Measurements from ENCODE around the gene CLPX.

The CLPX gene

GRCh38 chr15:65222891-65223290, 37.7 kb upstream of the CLPX start:
- TF ChIP-seq CTCF (conservative IDR thresholded peaks at IDR 0.05; ENCODE audit: low read depth, low read length) = no peak
- no peak for DNase-seq (ENCODE audit: low read depth)

GRCh38 chr15:65221697-65222096, 36.6 kb upstream of the CLPX start:
- H3K4me3 ChIP-seq (ENCODE audit: low read length) = no peak overlapping the region
- no peak for TF ChIP-seq CTCF (conservative IDR thresholded peaks at IDR 0.05; ENCODE audit: low read depth, low read length)
- no peak for DNase-seq (ENCODE audit: low read depth)

More at GRCh38 chr15:65222891-65223290, 37.7 kb upstream of the CLPX start:
- H3K4me3 ChIP-seq (ENCODE audit: low read length) = no peak overlapping the region

GRCh38 chr15:65219137-65219536, 34.0 kb upstream of the CLPX start:
- no peak for DNase-seq (ENCODE audit: low read depth)
- no peak overlapping the region for H3K4me3 ChIP-seq (ENCODE audit: low read length)
- no peak for TF ChIP-seq CTCF (conservative IDR thresholded peaks at IDR 0.05; ENCODE audit: low read depth, low read length)

GRCh38 chr15:65217526-65218482, 32.7 kb upstream of the CLPX start:
- no peak for DNase-seq (ENCODE audit: low read depth)
- H3K4me3 ChIP-seq (ENCODE audit: low read length) = no peak overlapping the region
- TF ChIP-seq CTCF (conservative IDR thresholded peaks at IDR 0.05; ENCODE audit: low read depth, low read length) = no peak

- no peak for DNase-seq (ENCODE audit: low read depth)
- H3K4me3 ChIP-seq (ENCODE audit: low read length) = no peak overlapping the region
- TF ChIP-seq CTCF (conservative IDR thresholded peaks at IDR 0.05; ENCODE audit: low read depth, low read length) = no peak
Observed at GRCh38 chr15:65215496-65215895, 30.4 kb upstream of the CLPX start.

GRCh38 chr15:65214010-65214409, 28.9 kb upstream of the CLPX start:
- no peak for TF ChIP-seq CTCF (conservative IDR thresholded peaks at IDR 0.05; ENCODE audit: low read depth, low read length)
- no peak for DNase-seq (ENCODE audit: low read depth)
- no peak overlapping the region for H3K4me3 ChIP-seq (ENCODE audit: low read length)

- DNase-seq (ENCODE audit: low read depth) = no peak
- no peak for TF ChIP-seq CTCF (conservative IDR thresholded peaks at IDR 0.05; ENCODE audit: low read depth, low read length)
- H3K4me3 ChIP-seq (ENCODE audit: low read length) = no peak overlapping the region
Observed at GRCh38 chr15:65213241-65213640, 28.1 kb upstream of the CLPX start.

Measured in retinal pigment epithelial cell (primary cell).